ENCODE data around the gene CD1D.

DNA sequence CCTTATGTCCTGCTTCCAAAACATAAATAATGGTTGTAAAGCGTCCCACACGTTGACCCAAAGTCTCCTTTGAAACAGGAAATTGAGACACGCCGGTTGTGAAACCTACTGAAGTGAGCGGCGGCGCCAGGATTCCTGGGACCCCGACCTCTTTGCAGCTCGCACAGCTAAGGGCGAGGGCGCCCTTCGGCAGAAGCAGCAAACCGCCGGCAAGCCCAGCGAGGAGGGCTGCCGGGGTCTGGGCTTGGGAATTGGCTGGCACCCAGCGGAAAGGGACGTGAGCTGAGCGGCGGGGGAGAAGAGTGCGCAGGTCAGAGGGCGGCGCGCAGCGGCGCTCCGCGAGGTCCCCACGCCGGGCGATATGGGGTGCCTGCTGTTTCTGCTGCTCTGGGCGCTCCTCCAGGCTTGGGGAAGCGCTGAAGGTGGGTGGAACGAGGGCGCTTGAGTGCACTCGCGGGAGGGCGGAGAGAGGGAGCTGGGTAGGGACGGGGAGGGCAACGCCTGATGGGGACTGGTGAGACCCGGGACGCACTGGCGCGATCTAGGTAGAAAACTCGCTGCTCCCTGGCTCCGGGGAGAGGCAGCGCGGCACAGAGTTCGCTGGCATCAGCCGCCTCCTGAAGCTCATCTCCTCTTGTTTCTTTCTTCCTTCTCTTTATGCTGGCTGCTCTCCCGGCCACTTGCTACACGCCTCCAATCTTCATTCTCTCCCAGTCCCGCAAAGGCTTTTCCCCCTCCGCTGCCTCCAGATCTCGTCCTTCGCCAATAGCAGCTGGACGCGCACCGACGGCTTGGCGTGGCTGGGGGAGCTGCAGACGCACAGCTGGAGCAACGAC is at the start of gene CD1D:
- TF ChIP-seq, protein P1, sequence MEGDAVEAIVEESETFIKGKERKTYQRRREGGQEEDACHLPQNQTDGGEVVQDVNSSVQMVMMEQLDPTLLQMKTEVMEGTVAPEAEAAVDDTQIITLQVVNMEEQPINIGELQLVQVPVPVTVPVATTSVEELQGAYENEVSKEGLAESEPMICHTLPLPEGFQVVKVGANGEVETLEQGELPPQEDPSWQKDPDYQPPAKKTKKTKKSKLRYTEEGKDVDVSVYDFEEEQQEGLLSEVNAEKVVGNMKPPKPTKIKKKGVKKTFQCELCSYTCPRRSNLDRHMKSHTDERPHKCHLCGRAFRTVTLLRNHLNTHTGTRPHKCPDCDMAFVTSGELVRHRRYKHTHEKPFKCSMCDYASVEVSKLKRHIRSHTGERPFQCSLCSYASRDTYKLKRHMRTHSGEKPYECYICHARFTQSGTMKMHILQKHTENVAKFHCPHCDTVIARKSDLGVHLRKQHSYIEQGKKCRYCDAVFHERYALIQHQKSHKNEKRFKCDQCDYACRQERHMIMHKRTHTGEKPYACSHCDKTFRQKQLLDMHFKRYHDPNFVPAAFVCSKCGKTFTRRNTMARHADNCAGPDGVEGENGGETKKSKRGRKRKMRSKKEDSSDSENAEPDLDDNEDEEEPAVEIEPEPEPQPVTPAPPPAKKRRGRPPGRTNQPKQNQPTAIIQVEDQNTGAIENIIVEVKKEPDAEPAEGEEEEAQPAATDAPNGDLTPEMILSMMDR (IDR thresholded peaks at IDR 0.05): no peak
- no peak for TF ChIP-seq POLR2A (IDR thresholded peaks at IDR 0.05)
